Central memory CD8-positive, alpha-beta T cell (primary cell): ENCODE results near the gene ZYX.
"Not testable (repeated sequence)": the region's sequence is repeated elsewhere in the genome, so short reads cannot be mapped to it uniquely, and the experiment has no call there.

ENCODE experiments used
- ATAC-seq: fragments of 150-1000 bp; cut with Tn5 transposase; replicated peaks from 2 replicates; pipeline ENCODE4 v1.10.0; 2022; ENCODE audit warnings: mild to moderate bottlenecking, moderate FRiP score, moderate number of reproducible peaks; ENCODE audit not compliant: poor library complexity, severe bottlenecking; ENCODE audit errors: extremely low read depth
- DNase-seq, 2 donors: peaks; one replicate each; pipeline ENCODE4 v3.0.0; 2021; ENCODE audit warnings: low spot score in 2 of 2
- H3K27ac Mint-ChIP-seq: one replicate; pipeline ENCODE4 v1.8.0; 2022; ENCODE audit warnings: low read depth, mild to moderate bottlenecking, moderate library complexity, mixed read lengths
- H3K27me3 Mint-ChIP-seq: one replicate; pipeline ENCODE4 v1.8.0; 2022; ENCODE audit warnings: mixed read lengths
- H3K36me3 Mint-ChIP-seq: one replicate; pipeline ENCODE4 v1.8.0; 2022; ENCODE audit warnings: mild to moderate bottlenecking, moderate library complexity, mixed read lengths; ENCODE audit not compliant: insufficient read depth
- H3K4me1 Mint-ChIP-seq: one replicate; pipeline ENCODE4 v1.8.0; 2022; ENCODE audit warnings: mixed read lengths
- H3K4me3 Mint-ChIP-seq: one replicate; pipeline ENCODE4 v1.8.0; 2022; ENCODE audit warnings: mild to moderate bottlenecking, moderate library complexity, mixed read lengths
- H3K9me3 Mint-ChIP-seq: one replicate; pipeline ENCODE4 v1.8.0; 2022; ENCODE audit warnings: mixed read lengths

ZYX gene

GRCh38 chr7:143399151-143399550 lies 18.0 kb downstream of the ZYX start:
- no peak overlapping the region for H3K27ac Mint-ChIP-seq
- H3K4me1 Mint-ChIP-seq: peaks cover 6% of the 10 kb centered on the region
- ATAC-seq: no peak

GRCh38 chr7:143399642-143400041 lies 18.5 kb downstream of the ZYX start:
- Mint-ChIP-seq H3K27ac (no peak overlapping the region), H3K36me3 (peaks cover 6% of the 10 kb centered on the region), H3K4me3 (no peak overlapping the region), H3K27me3 (no peaks in the 10 kb centered on the region), H3K4me1 (peaks cover 6% of the 10 kb centered on the region), H3K9me3 (no peaks in the 10 kb centered on the region)
- DNase-seq (no peak), ATAC-seq (no peak)

More at GRCh38 chr7:143399151-143399550, 18.0 kb downstream of the ZYX start:
- peaks cover 6% of the 10 kb centered on the region for H3K36me3 Mint-ChIP-seq
- H3K9me3 Mint-ChIP-seq: no peaks in the 10 kb centered on the region
- DNase-seq: no peak
- no peaks in the 10 kb centered on the region for H3K27me3 Mint-ChIP-seq
- no peak overlapping the region for H3K4me3 Mint-ChIP-seq

- ATAC-seq: no peak
- H3K27me3 Mint-ChIP-seq: no peaks in the 10 kb centered on the region
- H3K9me3 Mint-ChIP-seq: no peaks in the 10 kb centered on the region
Observed at GRCh38 chr7:143401265-143401664, 20.1 kb downstream of the ZYX start.

GRCh38 chr7:143402233-143402632 lies 21.1 kb downstream of the ZYX start:
- peak overlapping the region; percentile 44 for H3K27ac Mint-ChIP-seq
- DNase-seq, H3K27me3 Mint-ChIP-seq, H3K4me3 Mint-ChIP-seq, H3K36me3 Mint-ChIP-seq, H3K9me3 Mint-ChIP-seq, ATAC-seq: not testable (repeated sequence)
- peaks cover 17% of the 10 kb centered on the region for H3K4me1 Mint-ChIP-seq

More at GRCh38 chr7:143401265-143401664, 20.1 kb downstream of the ZYX start:
- no peak overlapping the region for H3K27ac Mint-ChIP-seq
- H3K4me3 Mint-ChIP-seq: no peak overlapping the region
- peaks cover 8% of the 10 kb centered on the region for H3K36me3 Mint-ChIP-seq
- DNase-seq: no peak
- H3K4me1 Mint-ChIP-seq: peaks cover 10% of the 10 kb centered on the region

- Mint-ChIP-seq H3K9me3 (no peaks in the 10 kb centered on the region), H3K27me3 (peaks cover 28% of the 10 kb centered on the region), H3K27ac (peak overlapping the region; percentile 92), H3K36me3 (peaks cover 10% of the 10 kb centered on the region), H3K4me1 (peaks cover 46% of the 10 kb centered on the region), H3K4me3 (no peak overlapping the region)
- no peak for DNase-seq
- no peak for ATAC-seq
Observed at GRCh38 chr7:143405173-143406001, 24.2 kb downstream of the ZYX start.

GRCh38 chr7:143406002-143406357 lies 24.8 kb downstream of the ZYX start:
- peaks cover 33% of the 10 kb centered on the region for H3K27me3 Mint-ChIP-seq
- H3K4me1 Mint-ChIP-seq: peaks cover 50% of the 10 kb centered on the region
- H3K9me3 Mint-ChIP-seq: no peaks in the 10 kb centered on the region
- peaks cover 10% of the 10 kb centered on the region for H3K36me3 Mint-ChIP-seq
- DNase-seq (no peak), ATAC-seq (no peak)
- no peak overlapping the region for H3K4me3 Mint-ChIP-seq
- peak overlapping the region; percentile 92 for H3K27ac Mint-ChIP-seq

- peaks cover 10% of the 10 kb centered on the region for H3K36me3 Mint-ChIP-seq
- DNase-seq (peak; percentile 36 to 70), ATAC-seq (peak; percentile 93)
- peak overlapping the region; percentile 92 for H3K27ac Mint-ChIP-seq
- peak overlapping the region; percentile 85 for H3K4me3 Mint-ChIP-seq
- no peaks in the 10 kb centered on the region for H3K9me3 Mint-ChIP-seq
- H3K27me3 Mint-ChIP-seq: peaks cover 49% of the 10 kb centered on the region
- peaks cover 50% of the 10 kb centered on the region for H3K4me1 Mint-ChIP-seq
Observed at GRCh38 chr7:143407287-143408251, 26.4 kb downstream of the ZYX start.

- H3K9me3 Mint-ChIP-seq: no peaks in the 10 kb centered on the region
- H3K27me3 Mint-ChIP-seq: peaks cover 49% of the 10 kb centered on the region
- peak overlapping the region; percentile 92 for H3K27ac Mint-ChIP-seq
- DNase-seq (no peak), ATAC-seq (no peak)
- peak overlapping the region; percentile 85 for H3K4me3 Mint-ChIP-seq
- H3K4me1 Mint-ChIP-seq: peaks cover 50% of the 10 kb centered on the region
- H3K36me3 Mint-ChIP-seq: peaks cover 10% of the 10 kb centered on the region
Observed at GRCh38 chr7:143408252-143408685, 27.1 kb downstream of the ZYX start.

- DNase-seq (no peak), ATAC-seq (peak; percentile 16)
- Mint-ChIP-seq H3K9me3 (no peaks in the 10 kb centered on the region), H3K4me1 (peaks cover 50% of the 10 kb centered on the region), H3K27me3 (peaks cover 49% of the 10 kb centered on the region), H3K27ac (peak within 1 kb of the TSS; percentile 92), H3K4me3 (peak within 1 kb of the TSS; percentile 85), H3K36me3 (peaks cover 10% of the 10 kb centered on the region)
Observed at GRCh38 chr7:143408686-143409561, 27.8 kb downstream of the ZYX start, which contains the start of gene EPHA1. TSS of gene EPHA1 (minus strand) at chr7:143408856. CDS start at chr7:143408805, 51 bp downstream.

GRCh38 chr7:143410521-143411004 lies 29.4 kb downstream of the ZYX start:
- no peak for ATAC-seq
- no peak overlapping the region for H3K27ac Mint-ChIP-seq
- DNase-seq: no peak
- H3K27me3 Mint-ChIP-seq: peaks cover 61% of the 10 kb centered on the region
- H3K4me1 Mint-ChIP-seq: peaks cover 44% of the 10 kb centered on the region
- H3K9me3 Mint-ChIP-seq: no peaks in the 10 kb centered on the region
- no peak overlapping the region for H3K4me3 Mint-ChIP-seq
- peaks cover 9% of the 10 kb centered on the region for H3K36me3 Mint-ChIP-seq

- no peak for ATAC-seq
- H3K4me1 Mint-ChIP-seq: peaks cover 33% of the 10 kb centered on the region
- H3K36me3 Mint-ChIP-seq: peaks cover 7% of the 10 kb centered on the region
- no peaks in the 10 kb centered on the region for H3K9me3 Mint-ChIP-seq
- DNase-seq: no peak
- H3K27ac Mint-ChIP-seq: no peak overlapping the region
- H3K4me3 Mint-ChIP-seq: no peak overlapping the region
- peaks cover 66% of the 10 kb centered on the region for H3K27me3 Mint-ChIP-seq
Observed at GRCh38 chr7:143411976-143412708, 31.0 kb downstream of the ZYX start.
